ENCODE measurements around the gene LTBP1.

Gene LTBP1

DNA sequence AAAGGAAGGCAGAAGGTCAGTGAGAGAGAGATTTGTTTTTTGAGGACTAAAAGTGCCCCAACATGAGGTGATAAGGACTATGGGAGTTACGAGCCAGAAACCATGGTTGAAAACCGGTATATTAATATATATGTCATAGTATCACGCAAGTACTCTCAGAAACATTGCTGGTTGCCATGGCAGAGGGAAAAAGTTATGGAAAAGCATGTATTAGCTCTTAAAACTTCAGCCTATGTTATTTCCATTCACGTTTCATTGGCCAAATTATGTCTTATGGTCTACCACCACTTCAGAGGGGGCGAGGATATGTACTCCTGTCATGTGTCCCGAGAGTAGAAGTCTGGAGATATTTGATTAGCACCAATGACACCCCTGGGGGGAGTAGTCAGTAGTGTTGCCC, 125.9 kb downstream of the LTBP1 start:
- H3K36me3 ChIP-seq (ENCODE audit: control insufficient read depth, low read length): peaks cover 26% of the 10 kb centered on the region
- H4K20me1 ChIP-seq (ENCODE audit: control insufficient read depth, insufficient read depth, low read depth, low read length): no peaks in the 10 kb centered on the region
- H3K27ac ChIP-seq (ENCODE audit: low read depth, low read length): no peak overlapping the region
- H3K27me3 ChIP-seq (ENCODE audit: control insufficient read depth, low read length): no peaks in the 10 kb centered on the region
- H3F3A ChIP-seq (ENCODE audit: control insufficient read depth, insufficient read depth): peaks cover 24% of the 10 kb centered on the region
- TF ChIP-seq EZH2phosphoT487 (IDR thresholded peaks at IDR 0.05; ENCODE audit: borderline replicate concordance, low read length): no peak
- TF ChIP-seq, protein P1, sequence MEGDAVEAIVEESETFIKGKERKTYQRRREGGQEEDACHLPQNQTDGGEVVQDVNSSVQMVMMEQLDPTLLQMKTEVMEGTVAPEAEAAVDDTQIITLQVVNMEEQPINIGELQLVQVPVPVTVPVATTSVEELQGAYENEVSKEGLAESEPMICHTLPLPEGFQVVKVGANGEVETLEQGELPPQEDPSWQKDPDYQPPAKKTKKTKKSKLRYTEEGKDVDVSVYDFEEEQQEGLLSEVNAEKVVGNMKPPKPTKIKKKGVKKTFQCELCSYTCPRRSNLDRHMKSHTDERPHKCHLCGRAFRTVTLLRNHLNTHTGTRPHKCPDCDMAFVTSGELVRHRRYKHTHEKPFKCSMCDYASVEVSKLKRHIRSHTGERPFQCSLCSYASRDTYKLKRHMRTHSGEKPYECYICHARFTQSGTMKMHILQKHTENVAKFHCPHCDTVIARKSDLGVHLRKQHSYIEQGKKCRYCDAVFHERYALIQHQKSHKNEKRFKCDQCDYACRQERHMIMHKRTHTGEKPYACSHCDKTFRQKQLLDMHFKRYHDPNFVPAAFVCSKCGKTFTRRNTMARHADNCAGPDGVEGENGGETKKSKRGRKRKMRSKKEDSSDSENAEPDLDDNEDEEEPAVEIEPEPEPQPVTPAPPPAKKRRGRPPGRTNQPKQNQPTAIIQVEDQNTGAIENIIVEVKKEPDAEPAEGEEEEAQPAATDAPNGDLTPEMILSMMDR (IDR thresholded peaks at IDR 0.05; ENCODE audit: low read depth, low read length, poor library complexity, severe bottlenecking): no peak
- H3K4me2 ChIP-seq (ENCODE audit: low read length): no peak overlapping the region
- H3K4me3 ChIP-seq (ENCODE audit: low read length): no peak overlapping the region
- H3K4me1 ChIP-seq (ENCODE audit: control insufficient read depth, low read length): peaks cover 82% of the 10 kb centered on the region
- H3K79me2 ChIP-seq (ENCODE audit: control insufficient read depth, low read length): peaks cover 66% of the 10 kb centered on the region
- H3K9me2 ChIP-seq (replicated peaks; ENCODE audit: control insufficient read depth, low read length): no peaks in the 10 kb centered on the region
- H3K9me3 ChIP-seq (ENCODE audit: control insufficient read depth, insufficient read depth, low read length): no peaks in the 10 kb centered on the region

DNA sequence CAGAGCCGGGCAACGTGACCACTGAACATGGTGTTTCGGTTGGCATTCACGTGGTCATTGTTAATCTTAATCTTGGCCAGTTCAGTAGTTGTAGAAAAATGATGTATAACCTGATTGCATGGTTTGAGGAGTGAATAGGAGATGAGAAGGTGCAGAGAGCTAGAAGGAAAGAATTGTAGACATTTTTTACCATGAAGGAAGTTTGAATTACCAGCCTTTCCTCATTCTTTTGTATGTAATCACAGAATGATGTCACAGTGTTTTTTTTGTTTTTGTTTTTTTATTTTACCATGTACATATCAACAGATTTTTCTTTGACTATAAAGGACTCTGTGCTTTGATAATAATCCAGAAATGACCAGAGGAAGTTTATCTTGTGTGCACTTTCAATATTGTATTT, 126.3 kb downstream of the LTBP1 start:
- Histone ChIP-seq H3K4me1 (ENCODE audit: control insufficient read depth, low read length) (peaks cover 86% of the 10 kb centered on the region), H3K4me3 (ENCODE audit: low read length) (no peak overlapping the region), H3K4me2 (ENCODE audit: low read length) (no peak overlapping the region), H3K79me2 (ENCODE audit: control insufficient read depth, low read length) (peaks cover 68% of the 10 kb centered on the region), H3K27ac (ENCODE audit: low read depth, low read length) (no peak overlapping the region), H3K27me3 (ENCODE audit: control insufficient read depth, low read length) (no peaks in the 10 kb centered on the region), H4K20me1 (ENCODE audit: control insufficient read depth, insufficient read depth, low read depth, low read length) (no peaks in the 10 kb centered on the region), H3K9me2 (replicated peaks; ENCODE audit: control insufficient read depth, low read length) (no peaks in the 10 kb centered on the region), H3K9me3 (ENCODE audit: control insufficient read depth, insufficient read depth, low read length) (no peaks in the 10 kb centered on the region), H3F3A (ENCODE audit: control insufficient read depth, insufficient read depth) (peaks cover 28% of the 10 kb centered on the region), H3K36me3 (ENCODE audit: control insufficient read depth, low read length) (peaks cover 27% of the 10 kb centered on the region)
- TF ChIP-seq EZH2phosphoT487 (IDR thresholded peaks at IDR 0.05; ENCODE audit: borderline replicate concordance, low read length): no peak
- TF ChIP-seq, protein P1 (IDR thresholded peaks at IDR 0.05; ENCODE audit: low read depth, low read length, poor library complexity, severe bottlenecking): no peak

DNA sequence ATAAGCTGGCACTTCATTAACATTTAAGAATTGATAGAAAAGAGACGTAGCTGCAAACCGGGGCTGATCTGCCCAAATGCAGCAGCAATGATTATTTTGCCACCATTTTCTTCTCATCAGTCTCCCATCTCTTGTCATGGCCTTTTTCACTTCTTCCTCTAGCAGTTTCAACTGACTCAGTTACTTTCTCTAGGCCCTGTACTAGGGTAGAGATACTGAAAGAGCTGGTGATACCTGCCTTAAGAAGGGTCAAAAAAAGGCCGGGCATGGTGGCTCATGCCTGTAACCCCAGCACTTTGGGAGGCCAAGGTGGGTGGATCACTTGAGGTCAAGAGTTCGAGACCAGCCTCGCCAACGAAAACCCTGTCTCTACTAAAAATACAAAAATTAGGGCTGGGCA, 127.4 kb downstream of the LTBP1 start:
- no peak overlapping the region for H3K4me3 ChIP-seq (ENCODE audit: low read length)
- no peaks in the 10 kb centered on the region for H3K27me3 ChIP-seq (ENCODE audit: control insufficient read depth, low read length)
- no peaks in the 10 kb centered on the region for H3K9me2 ChIP-seq (replicated peaks; ENCODE audit: control insufficient read depth, low read length)
- H4K20me1 ChIP-seq (ENCODE audit: control insufficient read depth, insufficient read depth, low read depth, low read length): no peaks in the 10 kb centered on the region
- TF ChIP-seq, protein P1 (IDR thresholded peaks at IDR 0.05; ENCODE audit: low read depth, low read length, poor library complexity, severe bottlenecking): no peak
- TF ChIP-seq EZH2phosphoT487 (IDR thresholded peaks at IDR 0.05; ENCODE audit: borderline replicate concordance, low read length): no peak
- H3K9me3 ChIP-seq (ENCODE audit: control insufficient read depth, insufficient read depth, low read length): no peaks in the 10 kb centered on the region
- no peak overlapping the region for H3K27ac ChIP-seq (ENCODE audit: low read depth, low read length)
- H3K36me3 ChIP-seq (ENCODE audit: control insufficient read depth, low read length): peaks cover 30% of the 10 kb centered on the region
- peaks cover 70% of the 10 kb centered on the region for H3K79me2 ChIP-seq (ENCODE audit: control insufficient read depth, low read length)
- H3K4me1 ChIP-seq (ENCODE audit: control insufficient read depth, low read length): peaks cover 95% of the 10 kb centered on the region
- peaks cover 32% of the 10 kb centered on the region for H3F3A ChIP-seq (ENCODE audit: control insufficient read depth, insufficient read depth)
- H3K4me2 ChIP-seq (ENCODE audit: low read length): no peak overlapping the region

Data from DOHH2 (cell line).